Astrocyte (in vitro differentiated cells and primary cell): ENCODE results near the gene FBLN1.

Experiments used
- EZH2 ChIP-seq: IDR thresholded peaks from 2 replicates; pipeline ENCODE4 v1.6.1; 2012; ENCODE audit warnings: mild to moderate bottlenecking, low read length, inconsistent platforms; ENCODE audit not compliant: insufficient read depth
- TF ChIP-seq, protein P1 (sequence below): IDR thresholded peaks from 2 replicates; pipeline ENCODE4 v1.5.1; 2011; ENCODE audit warnings: low read depth, mild to moderate bottlenecking, inconsistent platforms, low read length, moderate library complexity; ENCODE audit not compliant: insufficient read depth

DNA sequence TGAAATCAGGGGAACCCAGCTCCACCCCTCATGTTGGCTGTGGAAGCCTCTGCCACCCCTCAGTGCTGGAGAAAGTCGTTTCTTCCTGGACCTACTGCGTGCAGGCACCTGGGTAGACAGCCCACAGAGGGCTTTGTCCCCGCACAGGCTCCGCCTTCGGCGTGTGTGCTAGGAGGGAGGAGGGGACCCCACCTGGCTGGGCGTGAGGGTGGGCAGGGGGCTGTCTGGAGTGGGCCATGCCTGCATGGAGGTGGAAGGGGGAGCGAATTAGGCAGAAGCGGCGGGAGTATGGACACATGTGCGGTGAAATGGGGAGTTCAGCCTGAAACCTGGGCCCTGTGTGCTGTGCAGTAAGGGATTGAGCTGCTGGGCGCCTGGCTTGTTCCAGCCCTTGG lies 49.3 kb downstream of the FBLN1 start:
- TF ChIP-seq, protein P1, sequence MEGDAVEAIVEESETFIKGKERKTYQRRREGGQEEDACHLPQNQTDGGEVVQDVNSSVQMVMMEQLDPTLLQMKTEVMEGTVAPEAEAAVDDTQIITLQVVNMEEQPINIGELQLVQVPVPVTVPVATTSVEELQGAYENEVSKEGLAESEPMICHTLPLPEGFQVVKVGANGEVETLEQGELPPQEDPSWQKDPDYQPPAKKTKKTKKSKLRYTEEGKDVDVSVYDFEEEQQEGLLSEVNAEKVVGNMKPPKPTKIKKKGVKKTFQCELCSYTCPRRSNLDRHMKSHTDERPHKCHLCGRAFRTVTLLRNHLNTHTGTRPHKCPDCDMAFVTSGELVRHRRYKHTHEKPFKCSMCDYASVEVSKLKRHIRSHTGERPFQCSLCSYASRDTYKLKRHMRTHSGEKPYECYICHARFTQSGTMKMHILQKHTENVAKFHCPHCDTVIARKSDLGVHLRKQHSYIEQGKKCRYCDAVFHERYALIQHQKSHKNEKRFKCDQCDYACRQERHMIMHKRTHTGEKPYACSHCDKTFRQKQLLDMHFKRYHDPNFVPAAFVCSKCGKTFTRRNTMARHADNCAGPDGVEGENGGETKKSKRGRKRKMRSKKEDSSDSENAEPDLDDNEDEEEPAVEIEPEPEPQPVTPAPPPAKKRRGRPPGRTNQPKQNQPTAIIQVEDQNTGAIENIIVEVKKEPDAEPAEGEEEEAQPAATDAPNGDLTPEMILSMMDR = no peak
- no peak for TF ChIP-seq EZH2
